SIG-M5 treated with dmso at 0.1 percent for 504 hours (cell line): ENCODE results near the gene C2.

ENCODE experiments used
- DNase-seq: peaks from one replicate; lab custom pipeline; 2025; ENCODE audit not compliant: unreplicated experiment; lab: John Stamatoyannopoulos, UW

The C2 gene

GRCh38 chr6:31927242-31927862 lies at the start of gene C2:
TSS of gene C2 (plus strand) at chr6:31927717. CDS start at chr6:31927753, 36 bp downstream.
- DNase-seq, result peak; percentile 10

GRCh38 chr6:31878222-31878621 lies 49.3 kb upstream of the C2 start:
- no peak for DNase-seq

- no peak for DNase-seq
These were observed 48.8 kb upstream of the C2 start, which contains the start of gene SLC44A4 for GRCh38 chr6:31878726-31879125. TSS of gene SLC44A4 (minus strand) at chr6:31878997. CDS start at chr6:31878980, 17 bp downstream.

- DNase-seq, result no peak
These were observed 48.4 kb upstream of the C2 start for GRCh38 chr6:31879143-31879542.

GRCh38 chr6:31879901-31880300 lies 47.6 kb upstream of the C2 start:
- DNase-seq, result no peak

GRCh38 chr6:31880616-31881015 lies 46.9 kb upstream of the C2 start:
- DNase-seq, result no peak

- no peak for DNase-seq
These were observed 46.2 kb upstream of the C2 start for GRCh38 chr6:31881136-31881859.

- no peak for DNase-seq
These were observed 45.2 kb upstream of the C2 start for GRCh38 chr6:31882344-31882743.

- no peak for DNase-seq
These were observed 43.8 kb upstream of the C2 start for GRCh38 chr6:31883676-31884075.

GRCh38 chr6:31884528-31885035 lies 42.9 kb upstream of the C2 start:
- DNase-seq, result no peak

- DNase-seq, result no peak
These were observed 41.0 kb upstream of the C2 start for GRCh38 chr6:31886541-31886991.

- no peak for DNase-seq
These were observed 40.1 kb upstream of the C2 start for GRCh38 chr6:31887173-31888007.

- no peak for DNase-seq
These were observed 39.0 kb upstream of the C2 start for GRCh38 chr6:31888276-31889258.

- no peak for DNase-seq
These were observed 38.1 kb upstream of the C2 start for GRCh38 chr6:31889331-31889972.

- no peak for DNase-seq
These were observed 34.7 kb upstream of the C2 start for GRCh38 chr6:31892821-31893220.

GRCh38 chr6:31896493-31896855 lies 31.0 kb upstream of the C2 start:
- no peak for DNase-seq

- no peak for DNase-seq
These were observed 30.5 kb upstream of the C2 start for GRCh38 chr6:31896856-31897611.

- peak; percentile 68 for DNase-seq
These were observed 29.7 kb upstream of the C2 start, which contains the start of gene EHMT2 for GRCh38 chr6:31897612-31898382. TSS of gene EHMT2 (minus strand) at chr6:31897698. CDS start at chr6:31897677, 21 bp downstream.
